Esophagus (tissue), 2 donors: Measurements from ENCODE around the gene ARMC5. TPM values are rescaled to one million over a fixed set of nuclear protein-coding genes. Genes with fewer than 3 reads are reported as not detected.

Source experiments
- polyA plus RNA-seq, 2 donors: library from polyadenylated mRNA; stranded (reverse); fragments of 200-250 nt; gene quantifications; one replicate each; pipeline ENCODE4 v1.2.3, GENCODE V29; 2013
- donor health status: healthy with polysubstance abuse.
- donor health status: Bipolar disorder and iron deficiency.

The ARMC5 gene
- polyA plus RNA-seq, 2 donors = 10.3 to 15.1 TPM

Other genes with a start within 250 kb of the ARMC5 start
- gene TRIM72, start 245.4 kb upstream of the ARMC5 start, polyA plus RNA-seq = under 1 TPM; 0.02 to 0.04 TPM
- not detected for gene PYDC1, start 242.4 kb upstream of the ARMC5 start, polyA plus RNA-seq
- under 1 TPM; 0.44 to 0.57 TPM for gene ITGAM, start 199.5 kb upstream of the ARMC5 start, polyA plus RNA-seq
- 1 to 10 TPM; 1.1 to 1.5 TPM for gene ITGAX, start 104.3 kb upstream of the ARMC5 start, polyA plus RNA-seq
- under 1 TPM in 1 of 2 donors, not detected in 1; 0.02 TPM for gene ITGAD, start 66.2 kb upstream of the ARMC5 start, polyA plus RNA-seq
- under 1 TPM; 0.24 to 0.53 TPM for gene COX6A2, start 31.1 kb upstream of the ARMC5 start, polyA plus RNA-seq
- gene ZNF843, start 16.7 kb upstream of the ARMC5 start, polyA plus RNA-seq = under 1 TPM; 0.12 to 0.18 TPM
- 10 to 100 TPM; 13.5 to 28.2 TPM for gene TGFB1I1, start 12.7 kb downstream of the ARMC5 start, polyA plus RNA-seq
- gene SLC5A2, start 23.6 kb downstream of the ARMC5 start, polyA plus RNA-seq = 1 to 10 TPM in 1 of 2 donors, under 1 TPM in 1; 0.73 to 1.3 TPM
- gene RUSF1, start 48.9 kb downstream of the ARMC5 start, polyA plus RNA-seq = 10 to 100 TPM; 31.6 to 52.1 TPM
- gene AHSP, start 68.4 kb downstream of the ARMC5 start, polyA plus RNA-seq = not detected